Measurements from ENCODE around the gene LMBRD2.
"Not testable (repeated sequence)": the region's sequence is repeated elsewhere in the genome, so short reads cannot be mapped to it uniquely, and the experiment has no call there.

The LMBRD2 gene

GRCh38 chr5:36161361-36161760, 9.7 kb upstream of the LMBRD2 start:
- no peak for DNase-seq (ENCODE audit: low read depth)

- DNase-seq (ENCODE audit: low read depth): no peak
Measured at GRCh38 chr5:36160617-36161016, 8.9 kb upstream of the LMBRD2 start.

GRCh38 chr5:36158144-36158543, 6.5 kb upstream of the LMBRD2 start:
- no peak for DNase-seq (ENCODE audit: low read depth)

GRCh38 chr5:36156619-36157018, 4.9 kb upstream of the LMBRD2 start:
- DNase-seq (ENCODE audit: low read depth): no peak

- DNase-seq (ENCODE audit: low read depth): no peak
Measured at GRCh38 chr5:36156121-36156601, 4.5 kb upstream of the LMBRD2 start.

GRCh38 chr5:36155291-36155690, 3.6 kb upstream of the LMBRD2 start:
- DNase-seq (ENCODE audit: low read depth): no peak

GRCh38 chr5:36153726-36154125, 2.0 kb upstream of the LMBRD2 start:
- DNase-seq (ENCODE audit: low read depth): no peak

GRCh38 chr5:36153298-36153677, 1.6 kb upstream of the LMBRD2 start:
- no peak for DNase-seq (ENCODE audit: low read depth)

GRCh38 chr5:36152324-36153297, 924 bp upstream of the LMBRD2 start:
- no peak for DNase-seq (ENCODE audit: low read depth)

GRCh38 chr5:36150676-36151433, 832 bp downstream of the LMBRD2 start:
- DNase-seq (ENCODE audit: low read depth): no peak

GRCh38 chr5:36147681-36148080, 4.0 kb downstream of the LMBRD2 start:
- DNase-seq (ENCODE audit: low read depth): no peak

- no peak for DNase-seq (ENCODE audit: low read depth)
Measured at GRCh38 chr5:36146390-36146789, 5.3 kb downstream of the LMBRD2 start.

- DNase-seq (ENCODE audit: low read depth): no peak
Measured at GRCh38 chr5:36145311-36145710, 6.4 kb downstream of the LMBRD2 start.

- no peak for DNase-seq (ENCODE audit: low read depth)
Measured at GRCh38 chr5:36138900-36139683, 12.6 kb downstream of the LMBRD2 start.

GRCh38 chr5:36136581-36136980, 15.1 kb downstream of the LMBRD2 start:
- DNase-seq (ENCODE audit: low read depth): no peak

- no peak for DNase-seq (ENCODE audit: low read depth)
Measured at GRCh38 chr5:36135988-36136387, 15.7 kb downstream of the LMBRD2 start.

GRCh38 chr5:36133009-36133408, 18.7 kb downstream of the LMBRD2 start:
- not testable (repeated sequence) for DNase-seq (ENCODE audit: low read depth)

- DNase-seq (ENCODE audit: low read depth): not testable (repeated sequence)
Measured at GRCh38 chr5:36129666-36130065, 22.0 kb downstream of the LMBRD2 start.

- no peak for DNase-seq (ENCODE audit: low read depth)
Measured at GRCh38 chr5:36128795-36129194, 22.9 kb downstream of the LMBRD2 start.

GRCh38 chr5:36125868-36126267, 25.8 kb downstream of the LMBRD2 start:
- DNase-seq (ENCODE audit: low read depth): no peak

- no peak for DNase-seq (ENCODE audit: low read depth)
Measured at GRCh38 chr5:36111238-36111637, 40.4 kb downstream of the LMBRD2 start.

Data from stimulated activated CD8-positive, alpha-beta memory T cell treated with anti-CD3 and anti-CD28 coated beads, Interleukin-12 subunit alpha, Interleukin-12 subunit beta, amount 100 ng/mL, for 1 hour (primary cell).